A673 (cell line): ENCODE measurements around the gene EHD1. TPM values are rescaled to one million over a fixed set of nuclear protein-coding genes. Genes with fewer than 3 reads are reported as not detected.

ENCODE experiments used
- BruUV-seq: library from RNA; stranded (reverse); fragments of 400-500 nt; replicated peaks from 2 replicates; lab custom pipeline; 2021; lab: Mats Ljungman, UMichigan
- CTCF ChIA-PET: fragments of 300-600 bp; sonication (Branson Sonifier 250); formaldehyde crosslinking; loops from one replicate; lab custom pipeline; 2022; ENCODE audit warnings: antibody characterized with exemption; lab: Charles Lee
- POLR2A ChIA-PET: fragments of 300-600 bp; sonication (Branson Sonifier 250); formaldehyde crosslinking; loops from one replicate; lab custom pipeline; 2022; ENCODE audit warnings: antibody characterized with exemption; ENCODE audit not compliant: low non-redundant PET; lab: Charles Lee
- DNase-seq: peaks from one replicate; pipeline ENCODE4 v3.0.0-alpha.2; 2015; ENCODE audit warnings: low spot score
- H3K27ac ChIP-seq: fragments of 200-600 bp; sonication (generic); 2 replicates; pipeline ENCODE4 v1.5.1; 2016; ENCODE audit warnings: mixed run types, low read depth, mild to moderate bottlenecking, mixed read lengths, antibody characterized with exemption, low read length; ENCODE audit not compliant: poor library complexity, severe bottlenecking
- H3K27me3 ChIP-seq: fragments of 200-600 bp; sonication (generic); replicated peaks from 2 replicates; pipeline ENCODE4 v1.6.1; 2017; ENCODE audit warnings: mixed run types, low read depth, mild to moderate bottlenecking, mixed read lengths, antibody characterized with exemption, low read length; ENCODE audit not compliant: insufficient read depth, poor library complexity
- H3K36me3 ChIP-seq: fragments of 200-600 bp; sonication (generic); 2 replicates; pipeline ENCODE4 v1.6.1; 2016; ENCODE audit warnings: mixed run types, mild to moderate bottlenecking, mixed read lengths, antibody characterized with exemption, low read length; ENCODE audit not compliant: insufficient read depth, poor library complexity, severe bottlenecking
- H3K4me1 ChIP-seq: fragments of 200-600 bp; sonication (generic); 2 replicates; pipeline ENCODE4 v1.6.1; 2017; ENCODE audit warnings: mixed run types, mild to moderate bottlenecking, mixed read lengths, antibody characterized with exemption, low read length; ENCODE audit not compliant: insufficient read depth, poor library complexity, severe bottlenecking
- H3K4me3 ChIP-seq: fragments of 200-600 bp; sonication (generic); 2 replicates; pipeline ENCODE4 v1.5.1; 2016; ENCODE audit warnings: low read depth, mixed run types, mild to moderate bottlenecking, mixed read lengths, low read length; ENCODE audit not compliant: poor library complexity, severe bottlenecking
- H3K9me3 ChIP-seq: fragments of 200-600 bp; sonication (generic); 2 replicates; pipeline ENCODE4 v1.6.1; 2016; ENCODE audit warnings: mixed run types, low read depth, mild to moderate bottlenecking, mixed read lengths, antibody characterized with exemption, low read length; ENCODE audit not compliant: poor library complexity, severe bottlenecking
- CTCF ChIP-seq: fragments of 300-800, 200-600 bp; sonication (generic); conservative IDR thresholded peaks from 2 replicates; pipeline ENCODE4 v1.5.1; 2017; ENCODE audit warnings: low read depth, mild to moderate bottlenecking, antibody characterized with exemption, low read length, moderate library complexity, mixed read lengths
- EZH2 ChIP-seq: fragments of 200-600 bp; sonication (generic); IDR thresholded peaks from 2 replicates; pipeline ENCODE4 v1.6.1; 2017; ENCODE audit warnings: borderline replicate concordance, low read depth, mild to moderate bottlenecking, mixed read lengths, antibody characterized with exemption, low read length; ENCODE audit not compliant: poor library complexity, severe bottlenecking
- intact Hi-C: fragments of 100-400 bp; cut with micrococcal nuclease; formaldehyde crosslinking; loops from one replicate; pipeline ENCODE4 v1.10.0; 2022; ENCODE audit not compliant: unreplicated experiment
- total RNA-seq: library from RNA; stranded (reverse); gene quantifications from 2 replicates; pipeline ENCODE4 v1.2.3, GENCODE V29; 2021

EHD1 gene
- total RNA-seq, 1 experiment from 2014 or later, result 63.1 TPM

- intact Hi-C loops, result no loop called here
- H3K36me3 ChIP-seq, result no peaks in the 10 kb centered on the region
- BruUV-seq, result no TSS peak
- no peaks in the 10 kb centered on the region for H3K27me3 ChIP-seq
- H3K9me3 ChIP-seq, result no peaks in the 10 kb centered on the region
- H3K4me1 ChIP-seq, result no peaks in the 10 kb centered on the region
- H3K4me3 ChIP-seq, result no peak overlapping the region
- POLR2A ChIA-PET, result no interaction called here
- no peak for DNase-seq
- CTCF ChIA-PET, result no interaction called here
- no peak overlapping the region for H3K27ac ChIP-seq
- no peak for TF ChIP-seq EZH2
- TF ChIP-seq CTCF, result no peak
These were observed 45.3 kb downstream of the EHD1 start for GRCh38 chr11:64833198-64833502.

- Histone ChIP-seq H3K4me1 (no peaks in the 10 kb centered on the region), H3K27ac (no peak overlapping the region), H3K4me3 (no peak overlapping the region), H3K27me3 (no peaks in the 10 kb centered on the region), H3K36me3 (no peaks in the 10 kb centered on the region), H3K9me3 (no peaks in the 10 kb centered on the region)
- ChIA-PET CTCF (no interaction called here), POLR2A (no interaction called here)
- TF ChIP-seq EZH2, result no peak
- no peak for TF ChIP-seq CTCF
- BruUV-seq, result no TSS peak
- DNase-seq, result no peak
- intact Hi-C loops, result no loop called here
These were observed 45.8 kb downstream of the EHD1 start for GRCh38 chr11:64832467-64833197.

- TF ChIP-seq EZH2 (no peak), CTCF (no peak)
- intact Hi-C loops, result no loop called here
- no peak for DNase-seq
- ChIA-PET POLR2A (no interaction called here), CTCF (no interaction called here)
- no peak overlapping the region for H3K4me3 ChIP-seq
- BruUV-seq, result no TSS peak
- H3K27ac ChIP-seq, result no peak overlapping the region
- H3K9me3 ChIP-seq, result no peaks in the 10 kb centered on the region
- no peaks in the 10 kb centered on the region for H3K27me3 ChIP-seq
- H3K36me3 ChIP-seq, result no peaks in the 10 kb centered on the region
- H3K4me1 ChIP-seq, result no peaks in the 10 kb centered on the region
These were observed 47.0 kb downstream of the EHD1 start for GRCh38 chr11:64831411-64831891.
